Measurements from ENCODE around the gene TSPOAP1. TPM values are rescaled to one million over a fixed set of nuclear protein-coding genes. Genes with fewer than 3 reads are reported as not detected.

TSPOAP1 gene
- total and polyA plus RNA-seq, 10 of the 15 experiments (the other 5 are each of a cell fraction or from before 2014, with no cell fraction given), result 0.58 to 16.4 (median 4.2) TPM; not detected in 1

DNA sequence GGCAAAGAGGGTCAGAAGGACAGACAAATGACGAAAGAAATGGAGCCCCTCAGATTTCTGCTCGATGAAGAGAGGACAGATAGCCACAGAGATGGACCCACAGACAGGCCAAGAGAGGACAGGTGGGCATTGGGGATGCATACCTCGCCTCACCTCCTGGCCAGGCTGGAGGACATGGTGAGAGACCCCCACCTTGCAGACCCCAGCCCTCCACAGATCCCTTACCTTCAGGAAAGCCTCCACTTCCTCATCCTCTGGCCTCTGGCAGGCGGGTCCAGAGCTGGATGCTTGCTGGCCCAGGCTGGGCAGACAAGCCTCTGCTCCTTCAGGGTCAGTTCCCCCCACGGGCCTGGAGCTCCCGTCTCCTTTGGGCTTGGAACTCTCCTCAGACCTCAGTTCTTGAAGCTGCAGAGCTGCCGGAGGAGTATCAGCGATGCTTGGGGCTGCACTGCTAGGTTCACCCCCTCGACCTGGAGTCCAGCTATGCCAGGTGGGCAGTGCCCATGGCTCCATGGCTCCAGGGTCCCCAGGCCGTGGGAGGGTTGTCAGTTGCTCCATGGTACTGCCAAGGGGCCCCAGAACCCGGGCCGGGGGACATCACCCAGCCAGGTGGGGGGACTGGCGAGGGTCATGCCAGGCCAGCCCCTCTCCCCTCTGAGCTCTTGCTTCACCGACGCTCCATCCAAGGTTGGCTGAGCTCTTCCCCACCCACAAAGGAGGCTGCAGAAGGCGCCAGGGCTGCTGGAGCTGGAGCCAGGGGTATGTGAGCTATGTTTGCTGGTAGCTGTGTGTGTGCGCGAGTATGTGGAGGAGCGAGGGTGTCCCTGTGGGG is 1.0 kb downstream of the TSPOAP1 start:
- H4K20me1 ChIP-seq (ENCODE audit: control insufficient read depth, insufficient read depth), result no peaks in the 10 kb centered on the region; the same call in 1 of the 2 replicates
- FAIRE-seq (no peak), ATAC-seq (no peak), DNase-seq (ENCODE audit: low read depth, low spot score) (no peak)
- in situ Hi-C loops (cut with MboI), result no loop called here
- peak overlapping the region; percentile 52 for H3K4me2 ChIP-seq (ENCODE audit: control insufficient read depth, insufficient read depth)
- peak overlapping the region; percentile 48; the same call in 1 of the 2 replicates for H3K9ac ChIP-seq (ENCODE audit: control insufficient read depth, insufficient read depth, low read length)
- peaks cover 18% of the 10 kb centered on the region for H3K4me1 ChIP-seq (ENCODE audit: control insufficient read depth, insufficient read depth, low read length)
- H2AFZ ChIP-seq (ENCODE audit: control insufficient read depth, low read depth, low read length), result no peak overlapping the region
- peak overlapping the region; percentile 11; the same call in 1 of the 2 replicates for H3K4me3 ChIP-seq
- ChIA-PET SMC1A (ENCODE audit: uncharacterized antibody, unreplicated experiment) (interaction anchor here (0.6 to 3.8 kb wide), 13 partner anchors 9 to 177 kb away, joined by 3 to 40 read pairs (median 4); partner anchors contain the start of genes RNF43 and SUPT4H1), POLR2A (interaction anchor here (0.7 to 8.4 kb wide), 8 partner anchors 10 to 111 kb away, joined by 3 to 77 read pairs (median 4); partner anchors contain the start of gene SUPT4H1), CTCF (interaction anchor here (0.8 to 4.0 kb wide), 9 partner anchors 10 to 89 kb away, joined by 3 to 51 read pairs (median 6); partner anchors contain the start of genes RNF43 and SUPT4H1), RAD21 (ENCODE audit: unreplicated experiment) (interaction anchor here (1.1 to 3.6 kb wide), 7 partner anchors 10 to 90 kb away, joined by 3 to 40 read pairs (median 7); partner anchors contain the start of genes RNF43 and SUPT4H1)
- intact Hi-C loops (cut with micrococcal nuclease; ENCODE audit: unreplicated experiment), result no loop called here
- no TSS peak for BruUV-seq (replicated peaks)
- no peaks in the 10 kb centered on the region; a peak in 1 of 4 replicates for H3K27me3 ChIP-seq (replicated peaks in 1 of 2; ENCODE audit: control insufficient read depth in 2 of 2, insufficient read depth in 2 of 2, low read length in 1 of 2)
- WGBS (ENCODE audit: insufficient coverage, insufficient replicate concordance, low lambda C conversion rate, missing lambda C conversion rate), result 16% methylated on average over 19 of the region's 19 CpGs
- H3K36me3 ChIP-seq (ENCODE audit: control insufficient read depth in 2 of 2, insufficient read depth in 2 of 2, low read length in 1 of 2), result peaks cover 6 to 14% of the 10 kb centered on the region in 2 experiments
- no peaks in the 10 kb centered on the region; the same call in 2 of the 3 replicates for H3K9me3 ChIP-seq (replicated peaks; ENCODE audit: control insufficient read depth, insufficient read depth, low read length)
- peaks cover 40% of the 10 kb centered on the region for H3K79me2 ChIP-seq (ENCODE audit: control insufficient read depth, insufficient read depth, low read length)
- H3K27ac ChIP-seq (ENCODE audit: control insufficient read depth, insufficient read depth), result peak overlapping the region; percentile 60
- peak; percentile 19; the same call in 1 of the 2 replicates for TF ChIP-seq TAF1 (IDR thresholded peaks at IDR 0.05; ENCODE audit: borderline replicate concordance, low read depth, low read length)
- TF ChIP-seq, protein P1, sequence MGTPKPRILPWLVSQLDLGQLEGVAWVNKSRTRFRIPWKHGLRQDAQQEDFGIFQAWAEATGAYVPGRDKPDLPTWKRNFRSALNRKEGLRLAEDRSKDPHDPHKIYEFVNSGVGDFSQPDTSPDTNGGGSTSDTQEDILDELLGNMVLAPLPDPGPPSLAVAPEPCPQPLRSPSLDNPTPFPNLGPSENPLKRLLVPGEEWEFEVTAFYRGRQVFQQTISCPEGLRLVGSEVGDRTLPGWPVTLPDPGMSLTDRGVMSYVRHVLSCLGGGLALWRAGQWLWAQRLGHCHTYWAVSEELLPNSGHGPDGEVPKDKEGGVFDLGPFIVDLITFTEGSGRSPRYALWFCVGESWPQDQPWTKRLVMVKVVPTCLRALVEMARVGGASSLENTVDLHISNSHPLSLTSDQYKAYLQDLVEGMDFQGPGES (IDR thresholded peaks at IDR 0.05), result no peak
- TF ChIP-seq JUND (IDR thresholded peaks at IDR 0.05; ENCODE audit: low read depth, low read length), result 0 out of 2 replicates have a peak, but pooled peaks have one; percentile 4
- TF ChIP-seq, protein P2, sequence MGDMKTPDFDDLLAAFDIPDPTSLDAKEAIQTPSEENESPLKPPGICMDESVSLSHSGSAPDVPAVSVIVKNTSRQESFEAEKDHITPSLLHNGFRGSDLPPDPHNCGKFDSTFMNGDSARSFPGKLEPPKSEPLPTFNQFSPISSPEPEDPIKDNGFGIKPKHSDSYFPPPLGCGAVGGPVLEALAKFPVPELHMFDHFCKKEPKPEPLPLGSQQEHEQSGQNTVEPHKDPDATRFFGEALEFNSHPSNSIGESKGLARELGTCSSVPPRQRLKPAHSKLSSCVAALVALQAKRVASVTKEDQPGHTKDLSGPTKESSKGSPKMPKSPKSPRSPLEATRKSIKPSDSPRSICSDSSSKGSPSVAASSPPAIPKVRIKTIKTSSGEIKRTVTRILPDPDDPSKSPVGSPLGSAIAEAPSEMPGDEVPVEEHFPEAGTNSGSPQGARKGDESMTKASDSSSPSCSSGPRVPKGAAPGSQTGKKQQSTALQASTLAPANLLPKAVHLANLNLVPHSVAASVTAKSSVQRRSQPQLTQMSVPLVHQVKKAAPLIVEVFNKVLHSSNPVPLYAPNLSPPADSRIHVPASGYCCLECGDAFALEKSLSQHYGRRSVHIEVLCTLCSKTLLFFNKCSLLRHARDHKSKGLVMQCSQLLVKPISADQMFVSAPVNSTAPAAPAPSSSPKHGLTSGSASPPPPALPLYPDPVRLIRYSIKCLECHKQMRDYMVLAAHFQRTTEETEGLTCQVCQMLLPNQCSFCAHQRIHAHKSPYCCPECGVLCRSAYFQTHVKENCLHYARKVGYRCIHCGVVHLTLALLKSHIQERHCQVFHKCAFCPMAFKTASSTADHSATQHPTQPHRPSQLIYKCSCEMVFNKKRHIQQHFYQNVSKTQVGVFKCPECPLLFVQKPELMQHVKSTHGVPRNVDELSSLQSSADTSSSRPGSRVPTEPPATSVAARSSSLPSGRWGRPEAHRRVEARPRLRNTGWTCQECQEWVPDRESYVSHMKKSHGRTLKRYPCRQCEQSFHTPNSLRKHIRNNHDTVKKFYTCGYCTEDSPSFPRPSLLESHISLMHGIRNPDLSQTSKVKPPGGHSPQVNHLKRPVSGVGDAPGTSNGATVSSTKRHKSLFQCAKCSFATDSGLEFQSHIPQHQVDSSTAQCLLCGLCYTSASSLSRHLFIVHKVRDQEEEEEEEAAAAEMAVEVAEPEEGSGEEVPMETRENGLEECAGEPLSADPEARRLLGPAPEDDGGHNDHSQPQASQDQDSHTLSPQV (IDR thresholded peaks at IDR 0.05), result no peak
- 0 out of 2 replicates have a peak, but pooled peaks have one; percentile 57 for TF ChIP-seq PAX5 (IDR thresholded peaks at IDR 0.05; ENCODE audit: borderline replicate concordance, low read depth, low read length)
- peak; percentile 30; the same call in 1 of the 3 replicates for TF ChIP-seq POU2F2 (IDR thresholded peaks at IDR 0.05; ENCODE audit: borderline replicate concordance, low read depth, low read length)
- 0 out of 2 replicates have a peak, but pooled peaks have one; percentile 3 for TF ChIP-seq YY1 (IDR thresholded peaks at IDR 0.05; ENCODE audit: low read depth, low read length)
- TF ChIP-seq, protein P3, sequence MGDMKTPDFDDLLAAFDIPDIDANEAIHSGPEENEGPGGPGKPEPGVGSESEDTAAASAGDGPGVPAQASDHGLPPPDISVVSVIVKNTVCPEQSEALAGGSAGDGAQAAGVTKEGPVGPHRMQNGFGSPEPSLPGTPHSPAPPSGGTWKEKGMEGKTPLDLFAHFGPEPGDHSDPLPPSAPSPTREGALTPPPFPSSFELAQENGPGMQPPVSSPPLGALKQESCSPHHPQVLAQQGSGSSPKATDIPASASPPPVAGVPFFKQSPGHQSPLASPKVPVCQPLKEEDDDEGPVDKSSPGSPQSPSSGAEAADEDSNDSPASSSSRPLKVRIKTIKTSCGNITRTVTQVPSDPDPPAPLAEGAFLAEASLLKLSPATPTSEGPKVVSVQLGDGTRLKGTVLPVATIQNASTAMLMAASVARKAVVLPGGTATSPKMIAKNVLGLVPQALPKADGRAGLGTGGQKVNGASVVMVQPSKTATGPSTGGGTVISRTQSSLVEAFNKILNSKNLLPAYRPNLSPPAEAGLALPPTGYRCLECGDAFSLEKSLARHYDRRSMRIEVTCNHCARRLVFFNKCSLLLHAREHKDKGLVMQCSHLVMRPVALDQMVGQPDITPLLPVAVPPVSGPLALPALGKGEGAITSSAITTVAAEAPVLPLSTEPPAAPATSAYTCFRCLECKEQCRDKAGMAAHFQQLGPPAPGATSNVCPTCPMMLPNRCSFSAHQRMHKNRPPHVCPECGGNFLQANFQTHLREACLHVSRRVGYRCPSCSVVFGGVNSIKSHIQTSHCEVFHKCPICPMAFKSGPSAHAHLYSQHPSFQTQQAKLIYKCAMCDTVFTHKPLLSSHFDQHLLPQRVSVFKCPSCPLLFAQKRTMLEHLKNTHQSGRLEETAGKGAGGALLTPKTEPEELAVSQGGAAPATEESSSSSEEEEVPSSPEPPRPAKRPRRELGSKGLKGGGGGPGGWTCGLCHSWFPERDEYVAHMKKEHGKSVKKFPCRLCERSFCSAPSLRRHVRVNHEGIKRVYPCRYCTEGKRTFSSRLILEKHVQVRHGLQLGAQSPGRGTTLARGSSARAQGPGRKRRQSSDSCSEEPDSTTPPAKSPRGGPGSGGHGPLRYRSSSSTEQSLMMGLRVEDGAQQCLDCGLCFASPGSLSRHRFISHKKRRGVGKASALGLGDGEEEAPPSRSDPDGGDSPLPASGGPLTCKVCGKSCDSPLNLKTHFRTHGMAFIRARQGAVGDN (IDR thresholded peaks at IDR 0.05), result peak; percentile 12; the same call in 1 of the 2 replicates
- peak; percentile 7; the same call in 1 of the 2 replicates for TF ChIP-seq EED (IDR thresholded peaks at IDR 0.05; ENCODE audit: low read depth)
- TF ChIP-seq CHD1 (IDR thresholded peaks at IDR 0.05; ENCODE audit: low read depth, low read length), result no peak
- no peak for TF ChIP-seq MTA2 (IDR thresholded peaks at IDR 0.05; ENCODE audit: low read depth)
- TF ChIP-seq CBX3 (IDR thresholded peaks at IDR 0.05; ENCODE audit: borderline replicate concordance, low read depth), result no peak

All from GM12878 (cell line).